ENCODE measurements around the gene ZSCAN12. TPM values are rescaled to one million over a fixed set of nuclear protein-coding genes. Genes with fewer than 3 reads are reported as not detected.

ZSCAN12 gene
- total and polyA plus RNA-seq, 2 of the 13 experiments (the other 11 are each of a cell fraction or from before 2014, with no cell fraction given) = 2.8 to 8.9 TPM

DNA sequence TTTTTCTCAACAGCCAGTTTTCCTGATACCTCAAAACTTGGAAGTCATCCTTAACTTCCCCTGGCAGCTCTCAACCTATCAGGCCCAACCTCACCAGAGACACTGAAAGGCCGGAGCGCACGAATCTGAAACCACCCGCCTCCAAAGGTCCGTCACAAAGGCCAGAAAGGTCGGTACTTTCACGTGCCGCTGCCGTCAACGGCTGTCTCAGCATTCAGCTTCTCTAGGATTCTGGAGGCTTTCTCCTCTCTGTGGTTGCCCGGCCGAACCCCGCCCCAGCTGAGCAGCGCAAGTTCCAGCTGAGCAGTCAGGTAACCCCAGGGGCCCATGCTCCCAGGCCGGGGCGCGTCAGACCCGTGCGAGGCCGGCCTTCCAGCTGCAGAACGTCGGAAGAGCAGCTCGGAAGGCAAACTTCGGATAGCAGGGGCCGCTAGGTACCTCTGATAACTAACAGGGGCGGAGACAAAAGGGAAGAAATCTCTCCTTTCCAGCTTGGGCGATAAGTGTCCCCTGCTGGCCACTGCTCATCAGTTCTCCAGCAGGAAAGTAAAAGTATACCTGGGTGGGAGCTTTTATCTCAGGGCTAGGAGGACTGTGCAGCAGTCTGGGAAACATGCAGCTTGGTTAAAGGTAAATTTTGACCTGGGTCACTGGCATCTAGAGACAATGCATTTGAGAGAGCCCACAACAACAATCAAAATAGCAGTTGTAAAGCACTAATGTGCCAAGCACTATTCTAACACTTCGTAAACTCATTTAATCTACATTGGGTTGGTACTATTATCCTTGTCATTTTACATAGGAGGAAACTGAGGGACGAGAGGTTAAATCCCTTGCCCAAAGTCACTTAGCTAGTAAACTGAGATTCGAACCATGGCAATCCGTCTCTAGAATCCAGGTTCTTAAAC, 16.1 kb downstream of the ZSCAN12 start (continued):
- TF ChIP-seq, protein P1, sequence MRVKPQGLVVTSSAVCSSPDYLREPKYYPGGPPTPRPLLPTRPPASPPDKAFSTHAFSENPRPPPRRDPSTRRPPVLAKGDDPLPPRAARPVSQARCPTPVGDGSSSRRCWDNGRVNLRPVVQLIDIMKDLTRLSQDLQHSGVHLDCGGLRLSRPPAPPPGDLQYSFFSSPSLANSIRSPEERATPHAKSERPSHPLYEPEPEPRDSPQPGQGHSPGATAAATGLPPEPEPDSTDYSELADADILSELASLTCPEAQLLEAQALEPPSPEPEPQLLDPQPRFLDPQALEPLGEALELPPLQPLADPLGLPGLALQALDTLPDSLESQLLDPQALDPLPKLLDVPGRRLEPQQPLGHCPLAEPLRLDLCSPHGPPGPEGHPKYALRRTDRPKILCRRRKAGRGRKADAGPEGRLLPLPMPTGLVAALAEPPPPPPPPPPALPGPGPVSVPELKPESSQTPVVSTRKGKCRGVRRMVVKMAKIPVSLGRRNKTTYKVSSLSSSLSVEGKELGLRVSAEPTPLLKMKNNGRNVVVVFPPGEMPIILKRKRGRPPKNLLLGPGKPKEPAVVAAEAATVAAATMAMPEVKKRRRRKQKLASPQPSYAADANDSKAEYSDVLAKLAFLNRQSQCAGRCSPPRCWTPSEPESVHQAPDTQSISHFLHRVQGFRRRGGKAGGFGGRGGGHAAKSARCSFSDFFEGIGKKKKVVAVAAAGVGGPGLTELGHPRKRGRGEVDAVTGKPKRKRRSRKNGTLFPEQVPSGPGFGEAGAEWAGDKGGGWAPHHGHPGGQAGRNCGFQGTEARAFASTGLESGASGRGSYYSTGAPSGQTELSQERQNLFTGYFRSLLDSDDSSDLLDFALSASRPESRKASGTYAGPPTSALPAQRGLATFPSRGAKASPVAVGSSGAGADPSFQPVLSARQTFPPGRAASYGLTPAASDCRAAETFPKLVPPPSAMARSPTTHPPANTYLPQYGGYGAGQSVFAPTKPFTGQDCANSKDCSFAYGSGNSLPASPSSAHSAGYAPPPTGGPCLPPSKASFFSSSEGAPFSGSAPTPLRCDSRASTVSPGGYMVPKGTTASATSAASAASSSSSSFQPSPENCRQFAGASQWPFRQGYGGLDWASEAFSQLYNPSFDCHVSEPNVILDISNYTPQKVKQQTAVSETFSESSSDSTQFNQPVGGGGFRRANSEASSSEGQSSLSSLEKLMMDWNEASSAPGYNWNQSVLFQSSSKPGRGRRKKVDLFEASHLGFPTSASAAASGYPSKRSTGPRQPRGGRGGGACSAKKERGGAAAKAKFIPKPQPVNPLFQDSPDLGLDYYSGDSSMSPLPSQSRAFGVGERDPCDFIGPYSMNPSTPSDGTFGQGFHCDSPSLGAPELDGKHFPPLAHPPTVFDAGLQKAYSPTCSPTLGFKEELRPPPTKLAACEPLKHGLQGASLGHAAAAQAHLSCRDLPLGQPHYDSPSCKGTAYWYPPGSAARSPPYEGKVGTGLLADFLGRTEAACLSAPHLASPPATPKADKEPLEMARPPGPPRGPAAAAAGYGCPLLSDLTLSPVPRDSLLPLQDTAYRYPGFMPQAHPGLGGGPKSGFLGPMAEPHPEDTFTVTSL (CRISPR knock-in tag; IDR thresholded peaks at IDR 0.05; ENCODE audit: borderline replicate concordance) = peak; percentile 49; the same call in 1 of the 2 replicates
- TF ChIP-seq ZNF10 (CRISPR knock-in tag; IDR thresholded peaks at IDR 0.05; ENCODE audit: borderline replicate concordance, low read depth) (no peak), ZFP82 (CRISPR knock-in tag; IDR thresholded peaks at IDR 0.05; ENCODE audit: borderline replicate concordance) (peak; percentile 79; the same call in 1 of the 2 replicates), ZNF234 (CRISPR knock-in tag; conservative IDR thresholded peaks at IDR 0.05) (no peak), ZNF790 (CRISPR knock-in tag; IDR thresholded peaks at IDR 0.05; ENCODE audit: borderline replicate concordance) (no peak), MBD4 (IDR thresholded peaks at IDR 0.05; ENCODE audit: borderline replicate concordance, low read length) (no peak), ZNF557 (CRISPR knock-in tag; IDR thresholded peaks at IDR 0.05) (peak; percentile 39), NCOA2 (CRISPR knock-in tag; IDR thresholded peaks at IDR 0.05) (peak; percentile 63)
- TF ChIP-seq, protein P2, sequence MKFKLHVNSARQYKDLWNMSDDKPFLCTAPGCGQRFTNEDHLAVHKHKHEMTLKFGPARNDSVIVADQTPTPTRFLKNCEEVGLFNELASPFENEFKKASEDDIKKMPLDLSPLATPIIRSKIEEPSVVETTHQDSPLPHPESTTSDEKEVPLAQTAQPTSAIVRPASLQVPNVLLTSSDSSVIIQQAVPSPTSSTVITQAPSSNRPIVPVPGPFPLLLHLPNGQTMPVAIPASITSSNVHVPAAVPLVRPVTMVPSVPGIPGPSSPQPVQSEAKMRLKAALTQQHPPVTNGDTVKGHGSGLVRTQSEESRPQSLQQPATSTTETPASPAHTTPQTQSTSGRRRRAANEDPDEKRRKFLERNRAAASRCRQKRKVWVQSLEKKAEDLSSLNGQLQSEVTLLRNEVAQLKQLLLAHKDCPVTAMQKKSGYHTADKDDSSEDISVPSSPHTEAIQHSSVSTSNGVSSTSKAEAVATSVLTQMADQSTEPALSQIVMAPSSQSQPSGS (CRISPR knock-in tag; IDR thresholded peaks at IDR 0.05) = peak; percentile 80; the same call in 1 of the 2 replicates
- TF ChIP-seq, protein P3, sequence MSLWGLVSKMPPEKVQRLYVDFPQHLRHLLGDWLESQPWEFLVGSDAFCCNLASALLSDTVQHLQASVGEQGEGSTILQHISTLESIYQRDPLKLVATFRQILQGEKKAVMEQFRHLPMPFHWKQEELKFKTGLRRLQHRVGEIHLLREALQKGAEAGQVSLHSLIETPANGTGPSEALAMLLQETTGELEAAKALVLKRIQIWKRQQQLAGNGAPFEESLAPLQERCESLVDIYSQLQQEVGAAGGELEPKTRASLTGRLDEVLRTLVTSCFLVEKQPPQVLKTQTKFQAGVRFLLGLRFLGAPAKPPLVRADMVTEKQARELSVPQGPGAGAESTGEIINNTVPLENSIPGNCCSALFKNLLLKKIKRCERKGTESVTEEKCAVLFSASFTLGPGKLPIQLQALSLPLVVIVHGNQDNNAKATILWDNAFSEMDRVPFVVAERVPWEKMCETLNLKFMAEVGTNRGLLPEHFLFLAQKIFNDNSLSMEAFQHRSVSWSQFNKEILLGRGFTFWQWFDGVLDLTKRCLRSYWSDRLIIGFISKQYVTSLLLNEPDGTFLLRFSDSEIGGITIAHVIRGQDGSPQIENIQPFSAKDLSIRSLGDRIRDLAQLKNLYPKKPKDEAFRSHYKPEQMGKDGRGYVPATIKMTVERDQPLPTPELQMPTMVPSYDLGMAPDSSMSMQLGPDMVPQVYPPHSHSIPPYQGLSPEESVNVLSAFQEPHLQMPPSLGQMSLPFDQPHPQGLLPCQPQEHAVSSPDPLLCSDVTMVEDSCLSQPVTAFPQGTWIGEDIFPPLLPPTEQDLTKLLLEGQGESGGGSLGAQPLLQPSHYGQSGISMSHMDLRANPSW (CRISPR knock-in tag; IDR thresholded peaks at IDR 0.05; ENCODE audit: borderline replicate concordance) = peak; percentile 96; the same call in 1 of the 2 replicates
- TF ChIP-seq, protein P4, sequence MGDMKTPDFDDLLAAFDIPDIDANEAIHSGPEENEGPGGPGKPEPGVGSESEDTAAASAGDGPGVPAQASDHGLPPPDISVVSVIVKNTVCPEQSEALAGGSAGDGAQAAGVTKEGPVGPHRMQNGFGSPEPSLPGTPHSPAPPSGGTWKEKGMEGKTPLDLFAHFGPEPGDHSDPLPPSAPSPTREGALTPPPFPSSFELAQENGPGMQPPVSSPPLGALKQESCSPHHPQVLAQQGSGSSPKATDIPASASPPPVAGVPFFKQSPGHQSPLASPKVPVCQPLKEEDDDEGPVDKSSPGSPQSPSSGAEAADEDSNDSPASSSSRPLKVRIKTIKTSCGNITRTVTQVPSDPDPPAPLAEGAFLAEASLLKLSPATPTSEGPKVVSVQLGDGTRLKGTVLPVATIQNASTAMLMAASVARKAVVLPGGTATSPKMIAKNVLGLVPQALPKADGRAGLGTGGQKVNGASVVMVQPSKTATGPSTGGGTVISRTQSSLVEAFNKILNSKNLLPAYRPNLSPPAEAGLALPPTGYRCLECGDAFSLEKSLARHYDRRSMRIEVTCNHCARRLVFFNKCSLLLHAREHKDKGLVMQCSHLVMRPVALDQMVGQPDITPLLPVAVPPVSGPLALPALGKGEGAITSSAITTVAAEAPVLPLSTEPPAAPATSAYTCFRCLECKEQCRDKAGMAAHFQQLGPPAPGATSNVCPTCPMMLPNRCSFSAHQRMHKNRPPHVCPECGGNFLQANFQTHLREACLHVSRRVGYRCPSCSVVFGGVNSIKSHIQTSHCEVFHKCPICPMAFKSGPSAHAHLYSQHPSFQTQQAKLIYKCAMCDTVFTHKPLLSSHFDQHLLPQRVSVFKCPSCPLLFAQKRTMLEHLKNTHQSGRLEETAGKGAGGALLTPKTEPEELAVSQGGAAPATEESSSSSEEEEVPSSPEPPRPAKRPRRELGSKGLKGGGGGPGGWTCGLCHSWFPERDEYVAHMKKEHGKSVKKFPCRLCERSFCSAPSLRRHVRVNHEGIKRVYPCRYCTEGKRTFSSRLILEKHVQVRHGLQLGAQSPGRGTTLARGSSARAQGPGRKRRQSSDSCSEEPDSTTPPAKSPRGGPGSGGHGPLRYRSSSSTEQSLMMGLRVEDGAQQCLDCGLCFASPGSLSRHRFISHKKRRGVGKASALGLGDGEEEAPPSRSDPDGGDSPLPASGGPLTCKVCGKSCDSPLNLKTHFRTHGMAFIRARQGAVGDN (CRISPR knock-in tag; IDR thresholded peaks at IDR 0.05) = peak; percentile 98

Measured in HepG2 (cell line).